AG09309 (cell line): Measurements from ENCODE around the gene APBA2.

ENCODE experiments used
- DNase-seq: peaks from one replicate; pipeline ENCODE4 v3.0.0-alpha.2; 2010; ENCODE audit warnings: low read depth
- H3K4me3 ChIP-seq: 2 replicates; pipeline ENCODE4 v1.5.1; 2011; ENCODE audit warnings: mild to moderate bottlenecking, low read depth, low read length, moderate library complexity; ENCODE audit not compliant: control insufficient read depth
- CTCF ChIP-seq: IDR thresholded peaks from 2 replicates; pipeline ENCODE4 v1.5.1; 2011; ENCODE audit warnings: mild to moderate bottlenecking, low read depth, low read length, inconsistent platforms; ENCODE audit not compliant: insufficient read depth, control insufficient read depth; ENCODE audit errors: missing control alignments

APBA2 gene

GRCh38 chr15:28991236-28992171, 105.7 kb downstream of the APBA2 start:
- no peak overlapping the region for H3K4me3 ChIP-seq
- TF ChIP-seq CTCF = no peak
- DNase-seq = no peak

GRCh38 chr15:28992336-28992864, 106.6 kb downstream of the APBA2 start:
- H3K4me3 ChIP-seq = no peak overlapping the region
- DNase-seq = no peak
- TF ChIP-seq CTCF = no peak

GRCh38 chr15:28993051-28993719, 107.4 kb downstream of the APBA2 start:
- no peak for DNase-seq
- TF ChIP-seq CTCF = no peak
- no peak overlapping the region for H3K4me3 ChIP-seq

GRCh38 chr15:28993720-28994053, 107.9 kb downstream of the APBA2 start:
- no peak for DNase-seq
- no peak for TF ChIP-seq CTCF
- no peak overlapping the region for H3K4me3 ChIP-seq

- TF ChIP-seq CTCF = no peak
- DNase-seq = no peak
- no peak overlapping the region for H3K4me3 ChIP-seq
Observed at GRCh38 chr15:28994142-28994830, 108.5 kb downstream of the APBA2 start.

GRCh38 chr15:28994831-28995596, 109.2 kb downstream of the APBA2 start:
- no peak for TF ChIP-seq CTCF
- H3K4me3 ChIP-seq = no peak overlapping the region
- DNase-seq = no peak
